Measurements from ENCODE around the gene NAV2. TPM values are rescaled to one million over a fixed set of nuclear protein-coding genes. Genes with fewer than 3 reads are reported as not detected.

The NAV2 gene
- total and polyA plus RNA-seq, 2 experiments from 2014 or later, result 26.0 to 45.0 TPM

- TF ChIP-seq, protein P1, sequence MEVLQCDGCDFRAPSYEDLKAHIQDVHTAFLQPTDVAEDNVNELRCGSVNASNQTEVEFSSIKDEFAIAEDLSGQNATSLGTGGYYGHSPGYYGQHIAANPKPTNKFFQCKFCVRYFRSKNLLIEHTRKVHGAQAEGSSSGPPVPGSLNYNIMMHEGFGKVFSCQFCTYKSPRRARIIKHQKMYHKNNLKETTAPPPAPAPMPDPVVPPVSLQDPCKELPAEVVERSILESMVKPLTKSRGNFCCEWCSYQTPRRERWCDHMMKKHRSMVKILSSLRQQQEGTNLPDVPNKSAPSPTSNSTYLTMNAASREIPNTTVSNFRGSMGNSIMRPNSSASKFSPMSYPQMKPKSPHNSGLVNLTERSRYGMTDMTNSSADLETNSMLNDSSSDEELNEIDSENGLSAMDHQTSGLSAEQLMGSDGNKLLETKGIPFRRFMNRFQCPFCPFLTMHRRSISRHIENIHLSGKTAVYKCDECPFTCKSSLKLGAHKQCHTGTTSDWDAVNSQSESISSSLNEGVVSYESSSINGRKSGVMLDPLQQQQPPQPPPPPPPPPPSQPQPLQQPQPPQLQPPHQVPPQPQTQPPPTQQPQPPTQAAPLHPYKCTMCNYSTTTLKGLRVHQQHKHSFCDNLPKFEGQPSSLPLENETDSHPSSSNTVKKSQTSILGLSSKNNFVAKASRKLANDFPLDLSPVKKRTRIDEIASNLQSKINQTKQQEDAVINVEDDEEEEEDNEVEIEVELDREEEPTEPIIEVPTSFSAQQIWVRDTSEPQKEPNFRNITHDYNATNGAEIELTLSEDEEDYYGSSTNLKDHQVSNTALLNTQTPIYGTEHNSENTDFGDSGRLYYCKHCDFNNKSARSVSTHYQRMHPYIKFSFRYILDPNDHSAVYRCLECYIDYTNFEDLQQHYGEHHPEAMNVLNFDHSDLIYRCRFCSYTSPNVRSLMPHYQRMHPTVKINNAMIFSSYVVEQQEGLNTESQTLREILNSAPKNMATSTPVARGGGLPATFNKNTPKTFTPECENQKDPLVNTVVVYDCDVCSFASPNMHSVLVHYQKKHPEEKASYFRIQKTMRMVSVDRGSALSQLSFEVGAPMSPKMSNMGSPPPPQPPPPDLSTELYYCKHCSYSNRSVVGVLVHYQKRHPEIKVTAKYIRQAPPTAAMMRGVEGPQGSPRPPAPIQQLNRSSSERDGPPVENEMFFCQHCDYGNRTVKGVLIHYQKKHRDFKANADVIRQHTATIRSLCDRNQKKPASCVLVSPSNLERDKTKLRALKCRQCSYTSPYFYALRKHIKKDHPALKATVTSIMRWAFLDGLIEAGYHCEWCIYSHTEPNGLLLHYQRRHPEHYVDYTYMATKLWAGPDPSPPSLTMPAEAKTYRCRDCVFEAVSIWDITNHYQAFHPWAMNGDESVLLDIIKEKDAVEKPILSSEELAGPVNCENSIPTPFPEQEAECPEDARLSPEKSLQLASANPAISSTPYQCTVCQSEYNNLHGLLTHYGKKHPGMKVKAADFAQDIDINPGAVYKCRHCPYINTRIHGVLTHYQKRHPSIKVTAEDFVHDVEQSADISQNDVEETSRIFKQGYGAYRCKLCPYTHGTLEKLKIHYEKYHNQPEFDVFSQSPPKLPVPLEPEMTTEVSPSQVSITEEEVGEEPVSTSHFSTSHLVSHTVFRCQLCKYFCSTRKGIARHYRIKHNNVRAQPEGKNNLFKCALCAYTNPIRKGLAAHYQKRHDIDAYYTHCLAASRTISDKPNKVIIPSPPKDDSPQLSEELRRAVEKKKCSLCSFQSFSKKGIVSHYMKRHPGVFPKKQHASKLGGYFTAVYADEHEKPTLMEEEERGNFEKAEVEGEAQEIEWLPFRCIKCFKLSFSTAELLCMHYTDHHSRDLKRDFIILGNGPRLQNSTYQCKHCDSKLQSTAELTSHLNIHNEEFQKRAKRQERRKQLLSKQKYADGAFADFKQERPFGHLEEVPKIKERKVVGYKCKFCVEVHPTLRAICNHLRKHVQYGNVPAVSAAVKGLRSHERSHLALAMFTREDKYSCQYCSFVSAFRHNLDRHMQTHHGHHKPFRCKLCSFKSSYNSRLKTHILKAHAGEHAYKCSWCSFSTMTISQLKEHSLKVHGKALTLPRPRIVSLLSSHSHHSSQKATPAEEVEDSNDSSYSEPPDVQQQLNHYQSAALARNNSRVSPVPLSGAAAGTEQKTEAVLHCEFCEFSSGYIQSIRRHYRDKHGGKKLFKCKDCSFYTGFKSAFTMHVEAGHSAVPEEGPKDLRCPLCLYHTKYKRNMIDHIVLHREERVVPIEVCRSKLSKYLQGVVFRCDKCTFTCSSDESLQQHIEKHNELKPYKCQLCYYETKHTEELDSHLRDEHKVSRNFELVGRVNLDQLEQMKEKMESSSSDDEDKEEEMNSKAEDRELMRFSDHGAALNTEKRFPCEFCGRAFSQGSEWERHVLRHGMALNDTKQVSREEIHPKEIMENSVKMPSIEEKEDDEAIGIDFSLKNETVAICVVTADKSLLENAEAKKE (CRISPR knock-in tag; IDR thresholded peaks at IDR 0.05), result no peak
- TF ChIP-seq, protein P2, sequence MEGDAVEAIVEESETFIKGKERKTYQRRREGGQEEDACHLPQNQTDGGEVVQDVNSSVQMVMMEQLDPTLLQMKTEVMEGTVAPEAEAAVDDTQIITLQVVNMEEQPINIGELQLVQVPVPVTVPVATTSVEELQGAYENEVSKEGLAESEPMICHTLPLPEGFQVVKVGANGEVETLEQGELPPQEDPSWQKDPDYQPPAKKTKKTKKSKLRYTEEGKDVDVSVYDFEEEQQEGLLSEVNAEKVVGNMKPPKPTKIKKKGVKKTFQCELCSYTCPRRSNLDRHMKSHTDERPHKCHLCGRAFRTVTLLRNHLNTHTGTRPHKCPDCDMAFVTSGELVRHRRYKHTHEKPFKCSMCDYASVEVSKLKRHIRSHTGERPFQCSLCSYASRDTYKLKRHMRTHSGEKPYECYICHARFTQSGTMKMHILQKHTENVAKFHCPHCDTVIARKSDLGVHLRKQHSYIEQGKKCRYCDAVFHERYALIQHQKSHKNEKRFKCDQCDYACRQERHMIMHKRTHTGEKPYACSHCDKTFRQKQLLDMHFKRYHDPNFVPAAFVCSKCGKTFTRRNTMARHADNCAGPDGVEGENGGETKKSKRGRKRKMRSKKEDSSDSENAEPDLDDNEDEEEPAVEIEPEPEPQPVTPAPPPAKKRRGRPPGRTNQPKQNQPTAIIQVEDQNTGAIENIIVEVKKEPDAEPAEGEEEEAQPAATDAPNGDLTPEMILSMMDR (conservative IDR thresholded peaks at IDR 0.05; ENCODE audit: low read depth in 2 of 2), result no peak
- no peak for TF ChIP-seq POLR2AphosphoS5 (IDR thresholded peaks at IDR 0.05; ENCODE audit: low read depth)
- no peak for TF ChIP-seq JUNB (IDR thresholded peaks at IDR 0.05; ENCODE audit: unreplicated experiment)
These were observed 289.9 kb downstream of the NAV2 start (continued) for GRCh38 chr11:20002312-20003216.

- peaks cover 46% of the 10 kb centered on the region for H4K20me1 ChIP-seq (replicated peaks; ENCODE audit: insufficient read depth)
- H3K36me3 ChIP-seq (ENCODE audit: insufficient read depth), result no peaks in the 10 kb centered on the region
- H3F3A ChIP-seq (replicated peaks; ENCODE audit: low read depth), result peaks cover 15% of the 10 kb centered on the region; the same call in 1 of the 2 replicates
- H3K4me2 ChIP-seq, result no peak overlapping the region
- no peak overlapping the region for H3K4me3 ChIP-seq
- H3K27ac ChIP-seq (ENCODE audit: low read depth), result no peak overlapping the region
- no peak for ATAC-seq
- peaks cover 60% of the 10 kb centered on the region for H3K4me1 Mint-ChIP-seq
- H3K79me2 ChIP-seq (replicated peaks; ENCODE audit: insufficient read depth), result peaks cover 10% of the 10 kb centered on the region; the same call in 1 of the 2 replicates
- no peak for DNase-seq (ENCODE audit: low spot score)
- H3K4me1 ChIP-seq (ENCODE audit: insufficient read depth), result peaks cover 34% of the 10 kb centered on the region
- TF ChIP-seq, protein P3, sequence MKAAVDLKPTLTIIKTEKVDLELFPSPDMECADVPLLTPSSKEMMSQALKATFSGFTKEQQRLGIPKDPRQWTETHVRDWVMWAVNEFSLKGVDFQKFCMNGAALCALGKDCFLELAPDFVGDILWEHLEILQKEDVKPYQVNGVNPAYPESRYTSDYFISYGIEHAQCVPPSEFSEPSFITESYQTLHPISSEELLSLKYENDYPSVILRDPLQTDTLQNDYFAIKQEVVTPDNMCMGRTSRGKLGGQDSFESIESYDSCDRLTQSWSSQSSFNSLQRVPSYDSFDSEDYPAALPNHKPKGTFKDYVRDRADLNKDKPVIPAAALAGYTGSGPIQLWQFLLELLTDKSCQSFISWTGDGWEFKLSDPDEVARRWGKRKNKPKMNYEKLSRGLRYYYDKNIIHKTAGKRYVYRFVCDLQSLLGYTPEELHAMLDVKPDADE (IDR thresholded peaks at IDR 0.05), result no peak
- no peaks in the 10 kb centered on the region for H3K9me3 Mint-ChIP-seq
- peaks cover 35% of the 10 kb centered on the region for H3K27me3 Mint-ChIP-seq (ENCODE audit: insufficient read depth, low read depth, poor library complexity)
- peaks cover 10% of the 10 kb centered on the region; the same call in 1 of the 3 replicates for H3K36me3 Mint-ChIP-seq (ENCODE audit: low read depth)
- no peaks in the 10 kb centered on the region for H3K9me2 ChIP-seq (ENCODE audit: insufficient read depth)
- H3K27ac Mint-ChIP-seq, result no peak overlapping the region
- H2AFZ ChIP-seq, result no peak overlapping the region
- no peak overlapping the region for H3K4me3 Mint-ChIP-seq
- peaks cover 36% of the 10 kb centered on the region for H3K27me3 ChIP-seq (ENCODE audit: insufficient read depth)
These were observed 290.7 kb downstream of the NAV2 start for GRCh38 chr11:20003351-20003750.

Measured in GM23338 (cell line).